Measurements from ENCODE around the gene CR1L. TPM values are rescaled to one million over a fixed set of nuclear protein-coding genes. Genes with fewer than 3 reads are reported as not detected.

The CR1L gene
- total and polyA plus RNA-seq, 2 experiments from 2014 or later: 5.8 to 21.4 TPM

- no peak overlapping the region for H3K27ac Mint-ChIP-seq
- no peaks in the 10 kb centered on the region for H3K9me2 ChIP-seq (ENCODE audit: insufficient read depth)
- peaks cover 19% of the 10 kb centered on the region for H3K27me3 Mint-ChIP-seq (ENCODE audit: insufficient read depth, low read depth, poor library complexity)
Measured at GRCh38 chr1:207649210-207649753, 4.3 kb downstream of the CR1L start.

More at GRCh38 chr1:207649210-207649753, 4.3 kb downstream of the CR1L start:
- Histone ChIP-seq H3K27ac (ENCODE audit: low read depth) (no peak overlapping the region), H4K20me1 (replicated peaks; ENCODE audit: insufficient read depth) (no peaks in the 10 kb centered on the region), H3K27me3 (ENCODE audit: insufficient read depth) (peaks cover 10% of the 10 kb centered on the region), H3K4me1 (ENCODE audit: insufficient read depth) (peaks cover 49% of the 10 kb centered on the region), H2AFZ (no peak overlapping the region), H3K4me2 (no peak overlapping the region), H3K79me2 (replicated peaks; ENCODE audit: insufficient read depth) (peaks cover 19% of the 10 kb centered on the region), H3K4me3 (no peak overlapping the region), H3K36me3 (ENCODE audit: insufficient read depth) (no peaks in the 10 kb centered on the region), H3F3A (replicated peaks; ENCODE audit: low read depth) (0 out of 2 replicates have a peak, but pooled peaks cover 5% of the 10 kb centered on the region)
- H3K4me3 Mint-ChIP-seq: no peak overlapping the region; the same call in 2 of the 3 replicates
- no peaks in the 10 kb centered on the region for H3K36me3 Mint-ChIP-seq (ENCODE audit: low read depth)
- H3K9me3 Mint-ChIP-seq: no peaks in the 10 kb centered on the region
- TF ChIP-seq ZNF114 (CRISPR knock-in tag; IDR thresholded peaks at IDR 0.05): no peak
- no peak for TF ChIP-seq ZNF462 (CRISPR knock-in tag; IDR thresholded peaks at IDR 0.05)
- TF ChIP-seq POLR2AphosphoS5 (IDR thresholded peaks at IDR 0.05; ENCODE audit: low read depth): no peak
- TF ChIP-seq STAT1 (IDR thresholded peaks at IDR 0.05; ENCODE audit: unreplicated experiment): no peak
- no peak for TF ChIP-seq NANOG (IDR thresholded peaks at IDR 0.05; ENCODE audit: borderline replicate concordance)
- TF ChIP-seq ZNF331 (CRISPR knock-in tag; IDR thresholded peaks at IDR 0.05; ENCODE audit: low read depth): no peak
- no peak for TF ChIP-seq REST (IDR thresholded peaks at IDR 0.05; ENCODE audit: unreplicated experiment)
- no peak for TF ChIP-seq EZH2 (IDR thresholded peaks at IDR 0.05; ENCODE audit: low read depth, unreplicated experiment)
- no peak for TF ChIP-seq EZH2phosphoT487 (IDR thresholded peaks at IDR 0.05; ENCODE audit: unreplicated experiment)
- no peak for TF ChIP-seq ETS1 (IDR thresholded peaks at IDR 0.05)
- TF ChIP-seq JUNB (IDR thresholded peaks at IDR 0.05; ENCODE audit: unreplicated experiment): no peak
- TF ChIP-seq CTCF (conservative IDR thresholded peaks at IDR 0.05; ENCODE audit: low read depth in 2 of 2): no peak
- TF ChIP-seq CREB1 (CRISPR knock-in tag; IDR thresholded peaks at IDR 0.05; ENCODE audit: low read depth): no peak
- peaks cover 47% of the 10 kb centered on the region for H3K4me1 Mint-ChIP-seq
- DNase-seq (ENCODE audit: low spot score) (peak; percentile 17), ATAC-seq (no peak)
